ENCODE measurements around the gene NAA60. TPM values are rescaled to one million over a fixed set of nuclear protein-coding genes. Genes with fewer than 3 reads are reported as not detected.

NAA60 gene
- total RNA-seq, 1 donor from 2014 or later: 56.3 TPM

GRCh38 chr16:3510416-3510815, 66.9 kb downstream of the NAA60 start:
- no peak for DNase-seq
- intact Hi-C loops (cut with DNase I): no loop called here
- Histone ChIP-seq H3K27me3 (ENCODE audit: low read depth) (no peaks in the 10 kb centered on the region), H3K4me1 (no peaks in the 10 kb centered on the region), H3K4me3 (no peak overlapping the region), H3K27ac (no peak overlapping the region), H3K9me3 (no peaks in the 10 kb centered on the region), H3K36me3 (peaks cover 88% of the 10 kb centered on the region)
- no peak for TF ChIP-seq CTCF (IDR thresholded peaks at IDR 0.05)
- peak in 1 of 2 donors; percentile 56 for ATAC-seq

DNA sequence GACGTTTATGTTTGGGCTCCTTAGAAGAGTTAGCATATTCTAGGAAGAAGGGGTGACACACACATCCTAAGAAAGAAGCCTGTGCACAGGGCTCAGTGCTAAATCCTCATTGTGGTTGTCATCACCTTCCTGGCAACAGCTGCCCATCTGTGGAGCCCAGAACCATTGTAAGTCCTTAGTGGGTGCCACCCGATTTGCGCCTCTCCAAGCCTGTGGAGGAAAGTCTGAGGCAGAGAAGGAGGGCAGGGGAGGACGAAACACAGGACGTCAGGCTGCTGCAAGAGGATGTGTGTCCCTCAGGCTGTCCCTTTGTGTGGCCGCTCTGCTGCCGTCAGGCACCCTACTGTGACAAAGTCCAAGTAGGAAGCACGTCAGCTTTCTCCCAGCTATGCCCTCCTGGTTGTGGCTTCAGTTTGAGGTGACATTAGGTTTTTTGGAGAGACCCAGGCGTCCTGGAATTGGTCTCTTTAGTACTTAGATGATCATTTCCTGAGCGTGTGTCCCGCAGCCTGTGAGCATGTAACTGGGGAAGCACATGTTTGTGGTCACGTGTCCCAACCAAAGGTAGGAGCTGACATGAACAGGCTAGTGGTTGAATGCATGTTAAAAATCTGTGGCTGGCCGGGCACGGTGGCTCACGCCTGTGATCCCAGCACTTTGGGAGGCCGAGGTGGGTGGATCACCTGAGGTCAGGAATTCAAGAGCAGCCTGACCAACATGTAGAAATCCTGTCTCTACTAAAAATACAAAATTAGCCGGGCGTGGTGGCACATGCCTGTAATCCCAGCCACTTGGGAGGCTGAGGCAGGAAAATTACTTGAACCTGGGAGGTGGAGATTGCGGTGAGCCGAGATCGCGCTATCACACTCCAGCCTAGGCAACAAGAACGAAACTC, 68.1 kb downstream of the NAA60 start:
- DNase-seq: no peak
- no peak overlapping the region for H3K27ac ChIP-seq
- intact Hi-C loops (cut with DNase I): no loop called here
- no peak overlapping the region for H3K4me3 ChIP-seq
- no peak for TF ChIP-seq CTCF (IDR thresholded peaks at IDR 0.05)
- no peaks in the 10 kb centered on the region for H3K9me3 ChIP-seq
- peaks cover 90% of the 10 kb centered on the region for H3K36me3 ChIP-seq
- H3K27me3 ChIP-seq (ENCODE audit: low read depth): no peaks in the 10 kb centered on the region
- no peak for ATAC-seq
- no peaks in the 10 kb centered on the region for H3K4me1 ChIP-seq

GRCh38 chr16:3513892-3514583, 70.6 kb downstream of the NAA60 start:
- no peak for ATAC-seq
- Histone ChIP-seq H3K4me1 (no peaks in the 10 kb centered on the region), H3K36me3 (peaks cover 88% of the 10 kb centered on the region), H3K27me3 (ENCODE audit: low read depth) (no peaks in the 10 kb centered on the region), H3K9me3 (no peaks in the 10 kb centered on the region), H3K27ac (no peak overlapping the region), H3K4me3 (no peak overlapping the region)
- TF ChIP-seq CTCF (IDR thresholded peaks at IDR 0.05): no peak
- intact Hi-C loops (cut with DNase I): no loop called here
- no peak for DNase-seq

DNA sequence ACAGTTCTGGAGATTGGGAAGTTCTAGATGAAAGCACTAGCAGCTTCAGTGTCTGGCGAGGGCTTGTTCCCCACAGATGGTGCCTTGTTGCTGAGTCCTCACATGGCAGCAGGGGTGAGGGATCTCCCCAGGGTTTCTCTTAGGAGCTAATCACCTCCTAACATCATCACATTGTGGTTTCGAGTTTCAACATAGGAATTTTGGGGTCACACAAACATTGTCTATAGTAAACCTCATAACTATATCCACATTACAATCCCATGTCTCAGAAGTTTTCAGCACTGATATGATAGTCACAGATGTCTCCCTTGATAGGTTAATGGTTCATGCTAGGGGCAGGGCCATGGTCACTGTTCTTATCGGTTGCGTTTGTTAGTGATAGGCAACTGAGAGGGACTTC, 71.1 kb downstream of the NAA60 start:
- DNase-seq: no peak
- Histone ChIP-seq H3K4me3 (no peak overlapping the region), H3K27me3 (ENCODE audit: low read depth) (no peaks in the 10 kb centered on the region), H3K9me3 (no peaks in the 10 kb centered on the region), H3K36me3 (peaks cover 88% of the 10 kb centered on the region), H3K4me1 (no peaks in the 10 kb centered on the region), H3K27ac (no peak overlapping the region)
- no peak for ATAC-seq
- no peak for TF ChIP-seq CTCF (IDR thresholded peaks at IDR 0.05)
- intact Hi-C loops (cut with DNase I): no loop called here

DNA sequence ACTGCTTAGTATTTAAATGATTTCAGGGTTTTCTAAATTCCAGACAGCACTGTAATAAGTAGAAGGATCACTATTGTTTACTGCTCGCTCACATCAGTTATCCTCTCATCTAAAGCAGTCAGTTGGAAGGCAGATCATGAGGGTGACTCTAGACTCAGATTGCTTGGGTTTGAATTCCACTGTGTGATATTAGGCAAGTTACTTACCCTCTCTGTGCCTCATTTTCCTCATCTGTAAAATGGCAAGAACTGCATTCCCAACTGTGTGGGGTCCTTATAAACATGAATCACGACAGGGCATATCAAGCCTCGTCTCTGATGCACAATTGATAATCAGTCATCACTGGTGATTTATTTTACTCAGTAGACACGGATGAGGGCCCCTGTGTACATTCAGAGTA, 72.4 kb downstream of the NAA60 start:
- DNase-seq (no peak), ATAC-seq (no peak)
- peaks cover 89% of the 10 kb centered on the region for H3K36me3 ChIP-seq
- intact Hi-C loops (cut with DNase I): no loop called here
- no peak overlapping the region for H3K4me3 ChIP-seq
- no peak overlapping the region for H3K27ac ChIP-seq
- H3K4me1 ChIP-seq: no peaks in the 10 kb centered on the region
- no peaks in the 10 kb centered on the region for H3K9me3 ChIP-seq
- TF ChIP-seq CTCF (IDR thresholded peaks at IDR 0.05): no peak
- H3K27me3 ChIP-seq (ENCODE audit: low read depth): no peaks in the 10 kb centered on the region
